ENCODE results near the gene MLLT3. TPM values are rescaled to one million over a fixed set of nuclear protein-coding genes. Genes with fewer than 3 reads are reported as not detected.

The MLLT3 gene
- total RNA-seq (2022; extraction: Qiagen RNA extraction; ENCODE audit: low read depth), result 14.1 to 19.3 TPM (median 16.5 TPM) in 5 replicates

GRCh38 chr9:20622330-20623020 lies at the start of gene MLLT3:
Gene MLLT3, minus strand, starts transcription at chr9:20622499.

Other genes with a start within 250 kb of the MLLT3 start
- gene FOCAD, start 61.8 kb upstream of the MLLT3 start, total RNA-seq (2022; extraction: Qiagen RNA extraction; ENCODE audit: low read depth), result 17.5 to 23.4 TPM (median 19.0 TPM) in 5 replicates

All from A549 treated with DMSO at 1 μM for 4 hours (cell line).